ENCODE measurements around the gene ZNF215.
"Not testable (repeated sequence)": the region's sequence is repeated elsewhere in the genome, so short reads cannot be mapped to it uniquely, and the experiment has no call there.

ZNF215 gene

DNA sequence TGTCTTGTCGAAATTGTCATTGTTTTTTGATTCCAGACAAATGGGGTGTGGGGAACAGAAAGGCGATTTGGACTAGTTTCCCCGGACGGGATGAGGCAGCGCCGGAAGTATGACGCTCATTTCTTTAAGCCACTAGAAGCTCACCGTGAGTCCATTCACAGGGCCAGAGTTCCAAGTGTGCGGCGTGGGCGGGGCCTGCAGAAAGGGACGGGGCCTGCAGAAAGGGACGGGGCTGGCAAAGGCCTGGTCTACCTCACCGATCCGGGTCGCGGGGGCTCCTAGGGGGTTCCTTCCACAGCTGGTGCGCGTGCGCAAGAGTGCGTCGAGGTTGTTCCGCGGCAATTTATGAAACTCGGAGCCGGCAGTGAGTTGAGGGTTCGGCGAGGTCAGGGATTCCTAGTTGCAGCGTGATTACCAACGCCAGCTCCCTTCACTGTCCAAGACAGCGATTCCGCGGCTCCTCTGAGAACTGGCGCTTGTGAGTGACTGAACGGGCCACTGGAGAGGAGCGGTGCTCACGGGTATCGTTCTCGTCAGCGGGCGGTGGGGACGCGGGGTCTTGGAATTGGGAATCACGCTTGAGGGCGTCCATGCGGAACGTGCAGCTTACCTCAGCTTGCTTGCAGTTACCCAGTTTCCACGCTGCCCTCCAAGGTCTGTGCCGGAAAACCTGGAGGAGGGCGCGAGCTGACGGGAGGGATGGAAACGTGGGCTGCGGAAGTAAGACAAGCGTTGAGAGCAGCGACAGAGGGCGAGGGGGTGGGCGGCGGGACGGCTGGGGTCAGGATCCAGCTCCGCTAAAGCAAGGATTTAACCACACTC, at the start of gene ZNF215:
ZNF215 (plus strand) TSS at position 219 of the 822 bp plus-strand sequence. CDS start 5,847 bp downstream, outside the sequence.
- DNase-seq (ENCODE audit: low read depth, low spot score), result no peak

DNA sequence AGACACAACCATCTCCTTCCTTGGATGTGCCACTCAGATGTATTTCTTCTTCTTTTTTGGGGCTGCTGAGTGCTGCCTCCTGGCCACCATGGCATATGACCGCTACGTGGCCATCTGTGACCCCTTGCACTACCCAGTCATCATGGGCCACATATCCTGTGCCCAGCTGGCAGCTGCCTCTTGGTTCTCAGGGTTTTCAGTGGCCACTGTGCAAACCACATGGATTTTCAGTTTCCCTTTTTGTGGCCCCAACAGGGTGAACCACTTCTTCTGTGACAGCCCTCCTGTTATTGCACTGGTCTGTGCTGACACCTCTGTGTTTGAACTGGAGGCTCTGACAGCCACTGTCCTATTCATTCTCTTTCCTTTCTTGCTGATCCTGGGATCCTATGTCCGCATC, 49.3 kb upstream of the ZNF215 start:
- DNase-seq (ENCODE audit: low read depth, low spot score), result no peak

DNA sequence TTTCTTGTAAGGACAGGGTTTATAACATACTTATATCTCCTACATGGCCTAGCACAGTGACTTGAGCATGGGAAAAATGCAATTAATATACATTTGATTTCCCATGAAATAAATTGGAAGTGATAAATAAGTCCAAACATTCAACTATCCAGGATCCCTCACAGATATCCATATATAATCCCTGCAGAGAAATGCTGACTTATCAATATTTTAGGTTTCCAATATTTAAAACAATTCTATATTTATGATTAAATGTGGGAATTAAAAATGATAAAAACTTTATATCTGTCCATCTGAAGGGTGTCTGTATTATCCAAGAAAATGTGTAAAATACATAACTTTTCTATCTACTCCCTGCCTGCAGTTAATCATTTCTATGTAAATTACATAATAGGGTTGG, 43.5 kb upstream of the ZNF215 start:
- DNase-seq (ENCODE audit: low read depth, low spot score), result no peak

DNA sequence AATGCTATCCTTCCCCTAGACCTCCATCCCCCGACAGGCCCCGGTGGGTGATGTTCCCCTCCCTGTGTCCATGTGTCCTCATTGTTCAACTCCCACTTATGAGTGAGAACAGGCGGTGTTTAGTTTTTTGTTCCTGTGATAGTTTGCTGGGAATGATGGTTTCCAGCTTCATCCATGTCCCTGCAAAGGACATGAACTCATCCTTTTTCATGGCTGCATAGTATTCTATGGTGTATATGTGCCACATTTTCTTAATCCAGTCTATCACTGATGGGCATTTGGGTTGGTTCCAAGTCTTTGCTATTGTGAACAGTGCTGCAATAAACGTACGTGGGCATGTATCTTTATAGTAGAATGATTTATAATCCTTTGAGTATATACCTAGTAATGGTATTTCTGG, 38.5 kb upstream of the ZNF215 start:
- not testable (repeated sequence) for DNase-seq (ENCODE audit: low read depth, low spot score)

DNA sequence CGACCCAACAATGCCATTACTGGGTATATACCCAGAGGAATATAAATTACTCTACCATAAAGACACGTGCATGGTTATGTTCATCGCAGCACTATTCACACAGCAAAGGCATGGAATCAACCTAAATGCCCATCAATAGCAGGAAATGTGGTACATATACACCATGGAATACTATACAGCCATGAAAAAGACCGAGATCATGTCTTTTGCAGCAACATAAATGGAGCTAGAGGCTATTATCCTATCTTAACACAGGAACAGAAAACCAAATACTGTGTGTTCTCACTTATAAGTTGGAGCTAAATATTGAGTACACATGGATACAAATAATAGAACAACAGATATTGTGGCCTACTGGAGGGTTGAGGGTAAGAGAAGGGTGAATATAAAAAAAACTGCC, 37.4 kb upstream of the ZNF215 start:
- no peak for DNase-seq (ENCODE audit: low read depth, low spot score)

DNA sequence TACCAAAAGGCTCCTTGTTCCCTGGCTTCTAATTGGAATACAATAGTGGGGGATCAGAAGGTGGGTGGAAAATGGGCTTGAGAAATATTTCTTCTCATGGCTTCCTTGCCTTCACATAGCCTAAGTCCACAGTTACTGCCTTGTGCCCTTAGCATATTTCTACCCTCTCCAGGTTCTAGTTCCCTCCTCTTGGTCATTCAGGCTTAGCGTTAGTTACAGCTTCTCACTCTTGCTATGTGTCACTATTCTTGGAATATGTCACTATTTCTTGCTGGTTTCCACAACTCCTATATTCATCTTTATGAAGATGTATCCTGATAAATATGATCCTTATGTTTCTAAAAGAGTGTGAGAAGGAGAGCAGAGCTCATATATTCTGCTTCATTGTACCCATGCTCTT, 36.4 kb upstream of the ZNF215 start:
- no peak for DNase-seq (ENCODE audit: low read depth, low spot score)

DNA sequence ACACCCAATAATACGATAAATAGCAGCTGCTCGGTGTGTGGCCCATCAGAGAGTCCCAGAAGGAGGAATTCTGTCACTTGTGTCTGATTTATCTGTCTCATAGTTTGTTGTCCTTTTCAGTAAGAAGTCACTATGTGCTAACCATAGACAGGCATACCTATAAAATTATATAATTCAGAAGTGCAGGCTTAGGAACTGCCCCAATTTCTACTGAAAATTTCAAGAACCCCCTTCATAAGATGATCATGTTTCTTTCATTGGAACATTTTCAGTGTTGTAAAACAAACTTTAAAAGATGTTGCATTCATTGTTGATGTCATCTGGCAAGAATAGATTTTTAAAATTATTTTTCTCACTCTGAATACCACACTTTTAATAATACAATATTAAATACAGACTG, 33.8 kb upstream of the ZNF215 start, which contains the start of gene OR2D2:
OR2D2 (minus strand) TSS at position 101 of the 400 bp plus-strand sequence; CDS start at position 101, 0 bp downstream.
- DNase-seq (ENCODE audit: low read depth, low spot score), result no peak

DNA sequence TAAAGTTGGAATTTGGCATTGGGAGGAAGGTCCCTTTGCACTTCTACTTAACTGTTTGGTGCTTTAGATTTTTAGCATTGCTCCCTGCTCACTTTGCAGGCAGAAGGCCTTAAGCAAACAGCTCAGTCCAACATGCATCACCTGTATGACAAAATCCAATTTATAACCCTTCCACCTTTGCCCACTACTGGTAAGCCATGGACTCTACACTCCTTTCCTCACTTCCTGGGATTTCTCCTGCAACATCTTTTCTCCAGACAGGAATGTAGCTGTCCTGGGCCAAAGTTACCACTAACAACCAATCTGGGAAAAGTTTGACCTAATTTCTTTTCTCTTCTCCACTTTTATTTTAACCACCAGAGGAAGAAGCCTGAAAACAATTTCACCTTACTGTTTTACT, 32.1 kb upstream of the ZNF215 start:
- no peak for DNase-seq (ENCODE audit: low read depth, low spot score)

DNA sequence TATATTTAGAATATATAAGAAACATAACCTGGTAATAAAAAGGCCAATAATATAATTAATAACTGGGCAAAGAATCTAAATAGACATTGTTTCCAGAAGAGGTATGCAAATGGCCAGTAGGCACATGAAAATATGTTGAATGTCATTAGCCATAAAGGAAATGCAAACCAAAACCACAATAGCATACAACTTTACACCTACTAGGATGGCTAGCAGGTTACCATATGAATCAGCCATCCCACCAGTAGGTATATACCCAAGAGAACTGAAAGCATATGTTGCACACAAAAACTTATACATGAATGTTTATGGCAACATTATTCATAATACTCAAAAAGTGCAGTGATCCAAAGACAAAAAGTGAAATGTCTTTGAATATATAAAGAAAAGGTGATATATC, 31.2 kb upstream of the ZNF215 start:
- DNase-seq (ENCODE audit: low read depth, low spot score), result no peak

DNA sequence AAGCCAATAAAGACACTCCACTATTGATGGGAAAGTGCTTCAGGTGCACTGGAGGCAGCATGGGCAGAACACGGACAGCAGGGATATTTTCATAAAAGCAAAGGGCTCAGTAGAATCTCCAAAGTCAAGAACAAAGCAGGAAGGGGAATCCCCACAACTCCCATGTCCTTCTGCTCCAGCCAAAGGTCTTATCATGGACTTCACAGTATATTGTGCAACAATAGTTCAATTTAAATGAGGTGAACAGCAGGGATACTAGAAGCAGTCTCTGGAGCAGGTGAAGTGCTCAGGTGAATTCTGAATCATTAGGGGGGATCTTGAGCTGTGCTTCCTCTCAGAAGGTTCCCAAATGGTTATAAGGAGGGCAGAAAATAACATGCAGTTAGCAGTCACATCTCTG, 27.3 kb upstream of the ZNF215 start:
- DNase-seq (ENCODE audit: low read depth, low spot score), result no peak

DNA sequence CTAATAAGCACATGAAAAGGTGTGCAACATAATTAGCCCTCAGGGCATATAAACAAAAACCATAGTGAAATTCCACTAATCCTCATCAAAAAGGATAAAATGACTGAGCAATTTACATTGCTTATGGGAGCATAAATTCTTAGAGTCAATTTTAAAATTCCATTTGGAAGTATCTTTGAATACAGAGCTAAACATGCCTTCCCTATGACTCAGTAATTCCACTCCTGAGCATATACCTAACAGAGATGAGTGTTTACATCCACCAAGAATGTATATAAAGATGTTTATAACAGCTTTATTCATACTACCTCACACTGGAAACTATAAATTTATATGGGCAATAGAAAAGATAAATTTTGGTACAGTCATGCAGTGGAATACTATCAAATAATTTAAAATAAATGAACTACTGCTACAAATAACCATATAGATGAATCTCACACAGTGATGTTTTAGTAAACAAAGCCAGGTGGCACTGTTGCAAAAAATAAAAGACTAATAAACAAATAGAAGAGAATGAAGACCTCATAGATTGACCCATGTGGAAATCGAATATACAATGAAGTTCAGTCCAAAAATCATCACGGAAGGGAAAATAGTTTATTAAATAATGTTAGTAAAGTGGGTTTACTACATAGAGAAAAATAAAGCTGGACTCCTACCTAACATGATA, 25.8 kb upstream of the ZNF215 start:
- DNase-seq (ENCODE audit: low read depth, low spot score), result no peak

DNA sequence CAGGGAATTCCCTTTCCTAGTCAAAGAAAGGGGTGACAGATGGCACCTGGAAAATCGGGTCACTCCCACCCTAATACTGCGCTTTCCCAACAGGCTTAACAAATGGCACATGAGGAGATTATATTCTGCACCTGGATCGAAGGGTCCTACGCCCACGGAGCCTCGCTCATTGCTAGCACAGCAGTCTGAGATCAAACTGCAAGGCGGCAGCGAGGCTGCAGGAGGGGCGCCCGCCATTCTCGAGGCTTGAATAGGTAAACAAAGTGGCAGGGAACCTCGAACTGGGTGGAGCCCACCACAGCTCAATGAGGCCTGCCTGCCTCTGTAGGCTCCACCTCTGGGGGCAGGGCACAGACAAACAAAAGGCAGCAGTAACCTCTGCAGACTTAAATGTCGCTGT, 21.4 kb upstream of the ZNF215 start:
- DNase-seq (ENCODE audit: low read depth, low spot score), result not testable (repeated sequence)

DNA sequence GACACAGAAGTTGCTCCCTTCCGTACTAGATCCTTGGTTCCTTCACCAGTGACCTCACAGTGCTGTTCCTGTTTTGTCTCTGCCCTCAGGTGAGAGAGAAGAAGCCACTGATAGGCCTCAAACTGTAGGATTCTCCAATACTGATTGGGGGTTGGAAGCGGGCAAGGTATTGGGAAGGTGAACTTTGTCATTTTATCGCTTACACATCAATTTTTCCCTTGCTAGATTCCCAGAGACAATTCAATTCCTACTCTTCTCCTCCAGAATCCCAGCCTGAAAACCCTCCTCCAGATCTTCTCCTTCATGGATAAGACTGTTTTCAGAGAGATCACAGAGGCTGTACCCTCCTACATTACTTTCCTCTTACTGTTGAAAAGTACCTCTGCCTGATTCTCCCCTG, 14.8 kb upstream of the ZNF215 start:
- DNase-seq (ENCODE audit: low read depth, low spot score), result no peak

DNA sequence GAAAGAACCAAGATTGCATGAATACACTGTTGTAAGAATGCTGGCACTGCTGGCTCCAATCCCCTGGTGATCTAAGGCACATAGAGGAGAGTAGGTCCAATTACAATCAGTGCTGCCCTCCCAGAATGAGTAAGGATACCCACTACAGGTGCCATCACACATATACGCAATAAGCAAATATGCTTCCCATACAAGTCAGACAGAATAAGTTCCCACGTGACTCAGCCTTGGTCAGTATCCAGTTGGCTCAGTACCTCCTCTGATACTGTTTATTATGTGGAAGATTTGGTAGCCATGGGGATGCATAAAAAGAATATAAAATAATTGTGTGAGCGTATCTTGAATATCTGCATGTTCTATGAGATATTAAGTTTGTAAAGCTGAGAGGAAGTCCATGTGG, 14.3 kb upstream of the ZNF215 start:
- DNase-seq (ENCODE audit: low read depth, low spot score), result no peak

DNA sequence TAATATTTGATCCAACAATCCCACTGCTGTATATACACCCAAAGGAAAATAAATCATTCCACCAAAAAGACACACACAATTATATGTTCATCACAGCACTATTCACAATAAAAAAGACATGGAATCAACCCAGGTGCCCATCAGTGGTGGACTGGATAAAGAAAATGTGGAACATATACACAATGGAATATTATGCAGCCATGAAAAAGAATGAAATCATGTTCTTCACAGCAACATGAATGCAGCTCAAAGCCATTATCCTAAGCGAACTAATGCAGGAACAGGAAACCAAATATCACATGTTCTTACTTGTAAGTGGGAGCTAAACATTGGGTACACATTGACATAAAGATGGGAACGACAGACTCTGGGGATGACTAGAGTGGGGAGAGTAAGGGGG, 6.5 kb upstream of the ZNF215 start:
- no peak for DNase-seq (ENCODE audit: low read depth, low spot score)

DNA sequence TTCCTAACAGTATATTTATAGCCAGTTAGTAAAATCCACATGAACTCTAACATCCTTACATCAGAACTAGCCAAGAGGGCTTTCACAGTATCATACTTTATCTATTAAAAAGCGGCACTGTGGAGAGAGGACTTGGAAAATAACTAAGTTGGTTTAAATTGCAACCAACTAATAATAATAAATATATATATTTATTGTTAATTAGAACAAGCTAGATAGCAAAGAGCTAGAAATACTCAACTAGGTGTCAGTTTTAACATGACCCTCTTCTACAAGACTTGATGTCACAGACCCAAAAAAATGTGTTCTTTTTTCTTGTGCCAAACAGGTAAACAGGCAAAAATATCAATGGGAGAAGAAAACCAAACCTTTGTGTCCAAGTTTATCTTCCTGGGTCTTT, 5.5 kb upstream of the ZNF215 start, which contains the start of gene OR2D3:
OR2D3 (plus strand) TSS at position 301 of the 400 bp plus-strand sequence; CDS start at position 301, 0 bp downstream.
- DNase-seq (ENCODE audit: low read depth, low spot score), result no peak

DNA sequence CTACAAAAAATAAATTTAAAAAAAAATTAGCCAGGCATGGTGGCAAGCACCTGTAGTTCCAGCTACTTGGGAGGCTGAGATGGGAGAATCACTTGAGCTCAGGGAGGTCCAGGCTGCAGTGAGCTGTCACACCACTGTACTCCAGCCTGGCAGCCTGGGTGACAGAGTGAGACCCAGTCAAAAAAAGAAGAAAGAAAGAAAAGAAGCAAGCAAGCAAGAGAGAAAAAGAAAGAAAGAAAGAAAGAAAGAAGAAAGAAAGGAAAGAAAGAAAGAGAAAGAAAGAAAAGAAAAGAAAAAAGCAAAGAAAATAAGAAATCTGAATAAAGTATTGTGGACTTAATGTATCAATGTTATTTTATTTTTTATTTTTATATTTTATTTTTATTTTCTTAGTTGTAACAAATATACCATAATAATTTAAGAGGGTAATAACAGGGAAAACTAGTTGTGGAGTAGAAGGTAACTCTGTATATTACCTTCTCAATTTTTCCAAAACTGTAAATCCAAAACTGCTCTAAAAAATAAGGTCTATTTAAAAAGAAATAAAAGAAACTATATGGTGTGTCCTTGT, 1.1 kb upstream of the ZNF215 start:
- no peak for DNase-seq (ENCODE audit: low read depth, low spot score)

DNA sequence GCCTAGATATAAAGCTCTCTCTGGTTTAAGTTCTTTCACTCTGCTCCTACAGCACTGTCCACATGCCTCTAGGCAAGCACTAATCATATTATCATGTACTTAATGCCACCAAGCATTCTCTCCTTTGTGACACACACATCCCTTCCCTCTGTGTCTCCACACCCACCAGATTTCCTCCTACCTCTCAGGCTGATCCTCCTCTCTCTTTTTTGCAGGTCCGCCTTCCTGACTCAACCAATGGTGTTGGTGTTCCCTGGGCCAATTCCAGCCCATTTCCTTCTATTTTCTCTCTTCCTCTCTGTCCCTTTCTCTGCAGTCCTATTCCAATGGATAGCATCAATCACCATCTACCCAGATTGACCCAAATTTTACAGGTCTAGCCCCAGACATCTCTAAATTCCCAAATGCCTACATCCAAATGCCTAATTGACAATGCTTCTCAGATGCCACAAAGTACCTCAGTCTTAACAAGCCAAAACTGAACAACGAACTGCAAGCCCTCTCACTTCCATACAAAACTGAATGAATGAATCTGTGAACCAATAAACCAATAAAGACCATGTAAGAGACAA, 504 bp upstream of the ZNF215 start:
- DNase-seq (ENCODE audit: low read depth, low spot score), result no peak

DNA sequence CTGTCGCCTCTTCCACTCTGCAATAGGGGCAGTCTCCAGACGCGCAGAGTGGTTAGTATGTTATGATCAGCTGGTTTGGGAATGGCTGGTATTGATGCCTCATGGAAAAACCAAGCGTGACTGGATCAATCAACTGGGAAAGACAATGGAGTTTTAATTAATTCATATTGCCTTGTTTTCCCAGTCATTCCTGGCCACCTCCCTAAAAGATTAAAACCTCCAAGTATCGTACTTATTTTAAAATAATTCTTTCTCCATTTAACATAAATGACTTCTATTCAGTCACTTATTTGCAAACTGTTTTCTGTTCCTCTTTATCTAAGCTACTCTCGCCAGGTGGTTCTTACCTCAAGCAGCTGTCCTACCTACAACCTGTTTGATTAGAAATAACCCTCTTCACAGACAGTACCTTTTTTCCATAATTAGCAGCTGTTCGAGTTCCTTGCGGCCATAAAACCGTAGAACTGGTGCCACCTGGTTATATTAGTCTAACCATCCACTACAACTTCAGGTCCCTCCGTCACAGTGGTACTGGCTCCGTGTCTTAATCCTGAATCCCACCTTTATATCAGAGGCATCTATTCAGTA, 898 bp downstream of the ZNF215 start:
- no peak for DNase-seq (ENCODE audit: low read depth, low spot score)

DNA sequence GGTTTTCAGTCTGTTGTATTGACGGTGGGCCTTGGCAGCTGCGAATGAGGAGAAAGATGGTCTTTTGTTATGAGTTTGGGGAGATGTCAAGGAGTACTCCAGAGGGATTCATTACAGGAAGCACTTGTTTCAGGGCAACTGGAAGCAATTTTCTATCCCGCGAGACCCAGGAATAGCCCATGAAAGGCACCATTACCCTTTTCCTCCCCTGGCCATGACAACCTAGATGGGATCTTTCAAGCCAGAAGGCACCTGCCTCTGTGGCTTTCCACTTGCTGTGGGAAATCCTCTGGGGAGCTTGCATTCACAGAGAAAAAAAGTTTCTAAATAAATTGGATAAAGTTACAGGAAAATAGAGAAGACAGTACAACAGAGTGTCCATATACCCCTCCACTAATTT, 2.7 kb downstream of the ZNF215 start:
- DNase-seq (ENCODE audit: low read depth, low spot score), result no peak

DNA sequence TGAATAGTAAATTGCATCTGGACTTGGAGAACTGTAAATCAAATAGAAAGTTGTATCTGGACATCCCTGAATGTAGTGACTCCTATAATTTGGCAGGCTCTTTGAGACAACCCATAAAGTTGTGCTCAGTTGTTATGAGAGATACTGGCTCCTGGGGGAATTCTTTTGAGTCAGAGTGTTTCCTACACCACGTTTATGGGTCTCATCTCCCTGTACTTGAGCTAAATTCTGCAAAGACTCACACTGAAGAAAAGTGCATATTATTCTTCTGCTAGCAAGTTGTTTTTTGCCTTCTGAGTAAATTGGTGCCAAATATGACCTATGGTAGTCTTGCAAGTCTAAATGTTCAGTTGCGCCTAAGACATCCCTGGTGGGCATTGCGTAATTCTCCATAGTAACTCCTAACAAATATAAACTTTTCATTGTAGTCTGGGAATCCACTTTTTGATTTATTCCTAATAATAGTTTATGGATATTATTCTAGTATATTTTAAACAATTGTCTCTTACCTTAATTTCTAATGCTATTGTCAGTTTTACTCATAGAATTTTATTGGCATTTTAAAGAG, 5.0 kb downstream of the ZNF215 start:
- DNase-seq (ENCODE audit: low read depth, low spot score), result no peak

DNA sequence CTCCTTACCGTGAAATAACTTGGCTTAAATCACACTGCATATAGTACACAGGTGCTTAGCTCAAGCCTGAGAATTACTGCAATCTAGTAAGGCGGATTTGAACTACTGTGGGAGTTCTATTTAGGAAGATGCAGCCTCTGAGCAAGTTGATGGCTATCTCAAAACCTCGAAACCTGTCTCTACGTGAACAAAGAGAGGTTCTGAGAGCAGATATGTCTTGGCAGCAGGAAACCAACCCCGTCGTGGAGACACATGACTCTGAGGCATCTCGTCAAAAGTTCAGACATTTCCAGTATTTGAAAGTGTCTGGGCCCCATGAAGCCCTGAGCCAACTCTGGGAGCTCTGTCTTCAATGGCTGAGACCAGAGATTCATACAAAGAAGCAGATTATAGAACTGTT, 5.9 kb downstream of the ZNF215 start:
- no peak for DNase-seq (ENCODE audit: low read depth, low spot score)
